Keratinocyte (primary cell): ENCODE measurements around the gene KIAA1217.

Experiments used
- EZH2 ChIP-seq: IDR thresholded peaks from one replicate; pipeline ENCODE4 v1.6.1; 2012; ENCODE audit warnings: inconsistent platforms, mild to moderate bottlenecking, low read length, moderate library complexity
- TF ChIP-seq, protein P1 (sequence below), 3 experiments: IDR thresholded peaks in 1 of 3; conservative IDR thresholded peaks in 1 of 3; optimal IDR thresholded peaks in 1 of 3; 2 replicates in 2 of 3; 3 replicates in 1 of 3; pipeline versions ENCODE3 to v1.5.1; 2011; ENCODE audit warnings: low read length in 3 of 3, mild to moderate bottlenecking in 3 of 3, moderate library complexity in 2 of 3, control low read depth in 1 of 3, inconsistent platforms in 1 of 3; ENCODE audit not compliant: insufficient read depth in 2 of 3; ENCODE audit errors: extremely low read depth in 1 of 3

DNA sequence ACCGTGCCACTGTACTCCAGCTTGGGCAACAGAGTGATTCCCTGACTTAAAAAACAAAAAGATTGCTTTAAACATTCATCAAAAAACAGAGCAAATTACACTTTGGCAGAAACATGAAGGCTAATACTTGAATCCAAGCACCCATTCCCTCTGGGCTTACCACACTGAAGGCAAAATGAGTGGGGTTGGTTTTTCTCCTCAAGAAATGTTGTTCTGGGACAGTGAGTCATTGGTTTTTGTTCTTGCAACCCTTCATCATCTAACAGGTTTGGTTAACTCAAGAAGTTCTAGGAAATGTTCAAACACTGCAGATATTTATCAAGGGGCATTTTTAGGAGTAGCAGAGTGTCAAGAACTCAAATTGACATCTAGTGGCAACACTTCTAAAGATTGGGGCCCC, 60.5 kb downstream of the KIAA1217 start:
- TF ChIP-seq, protein P1, sequence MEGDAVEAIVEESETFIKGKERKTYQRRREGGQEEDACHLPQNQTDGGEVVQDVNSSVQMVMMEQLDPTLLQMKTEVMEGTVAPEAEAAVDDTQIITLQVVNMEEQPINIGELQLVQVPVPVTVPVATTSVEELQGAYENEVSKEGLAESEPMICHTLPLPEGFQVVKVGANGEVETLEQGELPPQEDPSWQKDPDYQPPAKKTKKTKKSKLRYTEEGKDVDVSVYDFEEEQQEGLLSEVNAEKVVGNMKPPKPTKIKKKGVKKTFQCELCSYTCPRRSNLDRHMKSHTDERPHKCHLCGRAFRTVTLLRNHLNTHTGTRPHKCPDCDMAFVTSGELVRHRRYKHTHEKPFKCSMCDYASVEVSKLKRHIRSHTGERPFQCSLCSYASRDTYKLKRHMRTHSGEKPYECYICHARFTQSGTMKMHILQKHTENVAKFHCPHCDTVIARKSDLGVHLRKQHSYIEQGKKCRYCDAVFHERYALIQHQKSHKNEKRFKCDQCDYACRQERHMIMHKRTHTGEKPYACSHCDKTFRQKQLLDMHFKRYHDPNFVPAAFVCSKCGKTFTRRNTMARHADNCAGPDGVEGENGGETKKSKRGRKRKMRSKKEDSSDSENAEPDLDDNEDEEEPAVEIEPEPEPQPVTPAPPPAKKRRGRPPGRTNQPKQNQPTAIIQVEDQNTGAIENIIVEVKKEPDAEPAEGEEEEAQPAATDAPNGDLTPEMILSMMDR (optimal IDR thresholded peaks at IDR 0.05 in 1 of 3, IDR thresholded peaks at IDR 0.05 in 1 of 3, conservative IDR thresholded peaks at IDR 0.05 in 1 of 3; ENCODE audit: extremely low read depth in 1 of 3, insufficient read depth in 2 of 3, low read length in 3 of 3): no peak
- TF ChIP-seq EZH2: no peak
